ENCODE measurements around the gene ZFPL1. TPM values are rescaled to one million over a fixed set of nuclear protein-coding genes. Genes with fewer than 3 reads are reported as not detected.

Gene ZFPL1
- total RNA-seq, 1 donor from 2014 or later = 25.9 TPM

DNA sequence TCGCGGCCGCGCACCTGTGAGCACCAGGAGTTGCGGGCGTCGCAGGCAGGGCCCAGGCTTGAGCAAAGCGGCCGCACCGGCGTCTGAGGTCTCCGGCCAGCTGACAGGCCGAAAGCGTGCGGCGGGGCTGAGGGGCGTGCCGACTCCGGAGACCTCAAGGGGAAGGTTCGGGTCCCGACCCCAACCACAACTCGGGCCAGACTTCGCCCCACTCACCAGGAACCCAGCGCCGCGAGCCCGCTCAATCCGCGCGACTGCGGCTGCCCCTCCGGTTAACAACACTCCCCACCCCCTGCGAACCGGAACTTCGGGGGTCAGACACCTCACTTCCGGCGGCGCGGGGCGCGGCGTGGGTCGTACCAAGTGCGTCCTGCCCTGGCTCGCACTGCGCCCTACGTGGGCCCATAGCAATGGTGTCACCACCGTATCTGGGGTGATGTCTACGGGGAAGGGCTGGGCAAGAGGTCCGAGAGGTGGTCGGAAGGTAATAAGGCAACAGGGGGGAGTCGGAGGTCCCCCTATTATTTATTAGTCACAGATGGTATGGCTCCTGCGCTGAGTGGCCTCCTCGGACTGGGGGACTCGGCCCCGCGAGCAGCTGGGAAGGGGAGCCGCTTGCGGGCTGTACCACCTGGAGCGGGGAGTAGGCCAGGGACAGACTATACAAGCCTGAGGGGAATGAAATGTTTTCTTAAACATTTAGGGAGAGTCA lies 50.4 kb downstream of the ZFPL1 start, which contains the start of gene SYVN1:
Gene SYVN1, minus strand, starts transcription at position 280 of the 712 bp plus-strand sequence. CDS start 918 bp downstream, outside the sequence.
- DNase-seq (ENCODE audit: low spot score) = peak; percentile 76
- H3K9me3 Mint-ChIP-seq (ENCODE audit: unreplicated experiment) = no peaks in the 10 kb centered on the region
- H3K27me3 Mint-ChIP-seq (ENCODE audit: unreplicated experiment) = peaks cover 25% of the 10 kb centered on the region
- peak within 1 kb of the TSS; percentile 99 for H3K27ac Mint-ChIP-seq (ENCODE audit: unreplicated experiment)
- TF ChIP-seq, protein P1, sequence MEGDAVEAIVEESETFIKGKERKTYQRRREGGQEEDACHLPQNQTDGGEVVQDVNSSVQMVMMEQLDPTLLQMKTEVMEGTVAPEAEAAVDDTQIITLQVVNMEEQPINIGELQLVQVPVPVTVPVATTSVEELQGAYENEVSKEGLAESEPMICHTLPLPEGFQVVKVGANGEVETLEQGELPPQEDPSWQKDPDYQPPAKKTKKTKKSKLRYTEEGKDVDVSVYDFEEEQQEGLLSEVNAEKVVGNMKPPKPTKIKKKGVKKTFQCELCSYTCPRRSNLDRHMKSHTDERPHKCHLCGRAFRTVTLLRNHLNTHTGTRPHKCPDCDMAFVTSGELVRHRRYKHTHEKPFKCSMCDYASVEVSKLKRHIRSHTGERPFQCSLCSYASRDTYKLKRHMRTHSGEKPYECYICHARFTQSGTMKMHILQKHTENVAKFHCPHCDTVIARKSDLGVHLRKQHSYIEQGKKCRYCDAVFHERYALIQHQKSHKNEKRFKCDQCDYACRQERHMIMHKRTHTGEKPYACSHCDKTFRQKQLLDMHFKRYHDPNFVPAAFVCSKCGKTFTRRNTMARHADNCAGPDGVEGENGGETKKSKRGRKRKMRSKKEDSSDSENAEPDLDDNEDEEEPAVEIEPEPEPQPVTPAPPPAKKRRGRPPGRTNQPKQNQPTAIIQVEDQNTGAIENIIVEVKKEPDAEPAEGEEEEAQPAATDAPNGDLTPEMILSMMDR (IDR thresholded peaks at IDR 0.05; ENCODE audit: unreplicated experiment) = no peak
- peaks cover 15% of the 10 kb centered on the region for H3K36me3 Mint-ChIP-seq (ENCODE audit: low read depth, unreplicated experiment)
- peak within 1 kb of the TSS; percentile 99 for H3K4me3 Mint-ChIP-seq (ENCODE audit: unreplicated experiment)
- H3K4me1 Mint-ChIP-seq (ENCODE audit: unreplicated experiment) = peaks cover 29% of the 10 kb centered on the region

DNA sequence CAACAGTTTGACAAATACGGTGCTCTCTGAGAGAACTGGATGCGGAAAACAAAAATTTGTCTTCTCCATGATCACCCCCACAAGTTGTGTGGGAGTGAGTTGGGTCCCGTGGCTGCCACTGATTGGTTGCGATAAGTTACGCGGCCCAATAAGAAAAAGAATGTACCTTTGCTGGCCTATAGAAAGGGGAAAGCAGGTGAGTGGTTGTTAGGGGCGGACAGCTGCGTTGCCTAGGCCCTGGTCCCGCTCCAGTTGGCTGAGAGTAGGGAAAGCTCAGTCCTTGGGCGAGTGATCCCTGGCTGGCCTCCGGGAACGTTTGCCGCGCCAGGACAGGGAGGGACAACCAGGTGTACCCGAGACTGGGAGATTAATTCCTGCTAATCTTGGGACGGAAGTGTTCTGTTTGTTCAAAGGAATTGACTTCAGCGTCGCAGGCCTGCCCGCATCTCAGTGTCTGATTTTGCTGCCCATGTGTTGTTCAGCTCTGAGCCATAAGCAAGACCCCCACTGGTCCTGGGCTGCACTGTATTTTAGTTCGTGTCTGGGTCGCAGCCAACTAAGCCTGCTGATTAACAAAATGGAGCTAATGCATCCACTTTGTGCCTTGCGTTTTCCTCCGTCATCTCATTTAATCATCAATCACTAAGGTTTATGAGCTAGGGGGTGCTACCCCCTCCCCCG lies 51.1 kb downstream of the ZFPL1 start:
- Mint-ChIP-seq H3K4me1 (ENCODE audit: unreplicated experiment) (peaks cover 29% of the 10 kb centered on the region), H3K9me3 (ENCODE audit: unreplicated experiment) (no peaks in the 10 kb centered on the region), H3K27me3 (ENCODE audit: unreplicated experiment) (peaks cover 25% of the 10 kb centered on the region), H3K36me3 (ENCODE audit: low read depth, unreplicated experiment) (peaks cover 15% of the 10 kb centered on the region), H3K27ac (ENCODE audit: unreplicated experiment) (peak overlapping the region; percentile 99), H3K4me3 (ENCODE audit: unreplicated experiment) (peak overlapping the region; percentile 99)
- peak; percentile 72 for DNase-seq (ENCODE audit: low spot score)
- TF ChIP-seq, protein P1 (IDR thresholded peaks at IDR 0.05; ENCODE audit: unreplicated experiment) = no peak

DNA sequence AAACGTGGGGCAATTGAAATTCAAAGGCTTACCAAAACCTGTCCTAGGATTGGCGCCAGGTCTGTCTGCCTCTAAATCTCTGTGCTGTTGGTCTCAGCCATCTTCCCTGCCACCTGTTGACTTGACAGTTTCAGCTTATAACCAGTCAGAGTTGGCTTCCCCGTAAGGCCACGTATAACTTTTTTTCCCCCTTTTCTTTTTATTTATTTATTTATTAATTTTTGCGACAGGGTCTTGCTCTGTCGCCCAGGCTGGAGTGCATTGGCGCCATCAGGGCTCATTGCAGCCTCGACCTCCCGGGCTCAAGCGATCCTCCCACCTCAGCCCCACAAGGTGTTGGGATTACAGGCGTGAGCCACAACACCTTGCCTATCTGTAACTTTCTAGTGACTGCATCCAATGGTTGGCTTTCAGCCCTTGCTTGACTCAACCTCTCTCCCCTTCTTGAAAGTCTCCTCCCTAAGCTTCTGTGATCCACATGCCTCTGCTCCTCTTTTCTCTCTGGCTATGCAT lies 51.7 kb downstream of the ZFPL1 start:
- Mint-ChIP-seq H3K27me3 (ENCODE audit: unreplicated experiment) (peaks cover 25% of the 10 kb centered on the region), H3K36me3 (ENCODE audit: low read depth, unreplicated experiment) (peaks cover 15% of the 10 kb centered on the region), H3K27ac (ENCODE audit: unreplicated experiment) (peak overlapping the region; percentile 99), H3K4me3 (ENCODE audit: unreplicated experiment) (peak overlapping the region; percentile 99), H3K9me3 (ENCODE audit: unreplicated experiment) (no peaks in the 10 kb centered on the region), H3K4me1 (ENCODE audit: unreplicated experiment) (peaks cover 29% of the 10 kb centered on the region)
- no peak for DNase-seq (ENCODE audit: low spot score)
- TF ChIP-seq, protein P1 (IDR thresholded peaks at IDR 0.05; ENCODE audit: unreplicated experiment) = no peak

DNA sequence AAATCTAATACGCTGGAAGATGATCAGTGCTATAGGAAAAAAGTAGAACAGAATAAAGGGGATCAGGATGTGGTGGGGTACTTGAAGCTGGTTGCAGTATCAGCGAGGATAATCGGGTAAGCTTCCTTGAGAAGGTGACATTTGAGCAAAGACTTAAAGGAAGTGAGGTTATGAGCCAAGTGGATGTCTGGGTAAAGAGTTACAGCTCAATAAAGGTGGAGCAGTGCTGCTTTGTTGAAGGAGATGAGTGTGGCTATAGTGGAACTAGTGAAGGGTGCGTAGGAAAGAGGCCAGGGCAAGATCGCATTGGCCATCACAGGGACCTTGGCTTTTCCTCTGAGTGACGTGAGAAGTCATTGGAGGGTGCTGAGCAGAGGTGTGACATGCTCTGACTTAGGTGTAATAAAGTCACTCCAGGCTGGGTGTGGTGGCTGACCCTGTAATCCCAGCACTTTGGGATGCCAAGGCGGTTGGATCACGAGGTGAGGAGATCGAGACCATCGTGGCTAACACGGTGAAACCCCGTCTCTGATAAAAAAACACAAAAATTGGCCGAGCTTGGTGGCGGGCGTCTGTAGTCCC lies 52.6 kb downstream of the ZFPL1 start:
- no peak for DNase-seq (ENCODE audit: low spot score)
- peaks cover 25% of the 10 kb centered on the region for H3K27me3 Mint-ChIP-seq (ENCODE audit: unreplicated experiment)
- TF ChIP-seq, protein P1 (IDR thresholded peaks at IDR 0.05; ENCODE audit: unreplicated experiment) = no peak
- H3K27ac Mint-ChIP-seq (ENCODE audit: unreplicated experiment) = no peak overlapping the region
- H3K36me3 Mint-ChIP-seq (ENCODE audit: low read depth, unreplicated experiment) = peaks cover 8% of the 10 kb centered on the region
- no peaks in the 10 kb centered on the region for H3K9me3 Mint-ChIP-seq (ENCODE audit: unreplicated experiment)
- H3K4me3 Mint-ChIP-seq (ENCODE audit: unreplicated experiment) = peak overlapping the region; percentile 81
- peaks cover 29% of the 10 kb centered on the region for H3K4me1 Mint-ChIP-seq (ENCODE audit: unreplicated experiment)

Small RNA genes lying within 50 kb of the gene (microRNA-seq; reads per million reads assigned to microRNA genes)
- gene MIR6751 (ENCODE audit: unreplicated experiment) = 1.3 reads per million, percentile 19 among the genes with 10 or more reads in this experiment

Other genes with a start within 250 kb of the ZFPL1 start
- 4.1 TPM for gene CDC42BPG, start 239.6 kb upstream of the ZFPL1 start, total RNA-seq (ENCODE audit: unreplicated experiment)
- 84.0 TPM for gene EHD1, start 205.6 kb upstream of the ZFPL1 start, total RNA-seq (ENCODE audit: unreplicated experiment)
- gene ATG2A, start 167.0 kb upstream of the ZFPL1 start, total RNA-seq (ENCODE audit: unreplicated experiment) = 22.4 TPM
- gene PPP2R5B, start 159.5 kb upstream of the ZFPL1 start, total RNA-seq (ENCODE audit: unreplicated experiment) = 13.3 TPM
- gene GPHA2, start 148.3 kb upstream of the ZFPL1 start, total RNA-seq (ENCODE audit: unreplicated experiment) = not detected
- not detected for gene MAJIN, start 112.1 kb upstream of the ZFPL1 start, total RNA-seq (ENCODE audit: unreplicated experiment)
- gene BATF2, start 87.3 kb upstream of the ZFPL1 start, total RNA-seq (ENCODE audit: unreplicated experiment) = not detected
- 66.4 TPM for gene ARL2, start 70.1 kb upstream of the ZFPL1 start, total RNA-seq (ENCODE audit: unreplicated experiment)
- 19.4 TPM for gene SNX15, start 56.8 kb upstream of the ZFPL1 start, total RNA-seq (ENCODE audit: unreplicated experiment)
- gene SAC3D1, start 43.0 kb upstream of the ZFPL1 start, total RNA-seq (ENCODE audit: unreplicated experiment) = 4.8 TPM
- gene NAALADL1, start 25.7 kb upstream of the ZFPL1 start, total RNA-seq (ENCODE audit: unreplicated experiment) = not detected
- gene CDCA5, start 182 bp upstream of the ZFPL1 start, total RNA-seq (ENCODE audit: unreplicated experiment) = 14.8 TPM
- gene VPS51, start 12.0 kb downstream of the ZFPL1 start, total RNA-seq (ENCODE audit: unreplicated experiment) = 161 TPM
- gene TM7SF2, start 27.6 kb downstream of the ZFPL1 start, total RNA-seq (ENCODE audit: unreplicated experiment) = 35.6 TPM
- gene ZNHIT2, start 33.5 kb downstream of the ZFPL1 start, total RNA-seq (ENCODE audit: unreplicated experiment) = 6.0 TPM
- gene FAU, start 37.9 kb downstream of the ZFPL1 start, total RNA-seq (ENCODE audit: unreplicated experiment) = 998 TPM
- 40.2 TPM for gene MRPL49, start 38.1 kb downstream of the ZFPL1 start, total RNA-seq (ENCODE audit: unreplicated experiment)
- 32.2 TPM for gene SYVN1, start 50.3 kb downstream of the ZFPL1 start, total RNA-seq (ENCODE audit: unreplicated experiment)
- not detected for gene SPDYC, start 86.0 kb downstream of the ZFPL1 start, total RNA-seq (ENCODE audit: unreplicated experiment)
- 148 TPM for gene CAPN1, start 97.7 kb downstream of the ZFPL1 start, total RNA-seq (ENCODE audit: unreplicated experiment)
- 17.9 TPM for gene POLA2, start 177.7 kb downstream of the ZFPL1 start, total RNA-seq (ENCODE audit: unreplicated experiment)
- gene CDC42EP2, start 230.6 kb downstream of the ZFPL1 start, total RNA-seq (ENCODE audit: unreplicated experiment) = 37.7 TPM
- gene DPF2, start 249.6 kb downstream of the ZFPL1 start, total RNA-seq (ENCODE audit: unreplicated experiment) = 77.6 TPM